Inferior parietal cortex (tissue), 1 donor: ENCODE data around the gene CBX5.
A peak's percentile ranks its signal among the peaks of the same experiment; 100 is the strongest.

Experiments
- DNase-seq: peaks from one replicate; pipeline ENCODE4 v3.0.0-alpha.2; 2016; ENCODE audit errors: extremely low spot score

The CBX5 gene

DNA sequence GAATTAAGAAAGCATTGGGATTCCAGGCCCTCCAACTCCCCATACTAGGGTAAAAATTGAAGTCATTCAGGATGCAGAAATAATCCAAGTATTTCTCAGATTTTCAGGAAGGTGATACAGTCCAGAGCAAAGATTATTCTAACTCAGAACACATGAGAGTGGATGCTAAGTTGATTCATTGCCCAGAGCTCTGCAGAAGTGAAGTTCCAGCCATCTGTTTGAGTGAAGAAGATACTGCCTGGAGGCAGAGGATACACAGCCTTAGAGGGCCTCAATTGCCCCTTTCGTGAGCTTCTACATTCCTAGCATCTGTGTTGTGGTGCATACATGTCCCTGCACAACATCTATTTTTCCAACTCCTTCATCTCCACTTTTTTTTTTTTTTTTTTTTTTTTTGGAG, 54.3 kb downstream of the CBX5 start:
- no peak for DNase-seq

GRCh38 chr12:54222609-54223008, 57.3 kb downstream of the CBX5 start:
- no peak for DNase-seq

DNA sequence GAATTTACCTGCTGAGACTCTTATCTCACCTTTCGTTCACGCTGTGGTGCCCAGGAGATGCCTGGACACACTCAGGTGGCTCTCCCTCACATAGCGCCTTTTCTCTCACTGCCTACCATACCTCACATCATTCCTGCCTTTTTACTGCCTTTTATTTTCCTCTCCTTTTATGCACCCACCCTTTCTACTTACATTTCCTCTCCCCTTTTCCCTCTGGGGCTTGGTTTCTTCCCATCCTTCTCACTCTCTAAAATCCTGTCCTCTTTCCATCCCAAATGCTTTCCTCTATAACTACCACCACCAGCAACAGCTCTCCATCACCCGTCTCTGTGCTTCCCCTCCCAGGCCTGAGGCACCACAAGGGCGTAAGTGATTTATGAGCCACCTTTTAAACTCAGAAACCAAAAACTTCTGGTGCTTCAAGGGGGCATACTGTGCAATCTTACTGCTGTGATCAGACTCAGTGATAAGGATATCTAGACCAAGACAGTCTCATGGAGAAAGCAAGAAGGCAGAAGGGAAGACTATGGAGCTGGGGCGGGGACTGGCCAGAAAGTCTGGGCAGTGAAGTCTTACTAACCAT, 58.4 kb downstream of the CBX5 start:
- no peak for DNase-seq

DNA sequence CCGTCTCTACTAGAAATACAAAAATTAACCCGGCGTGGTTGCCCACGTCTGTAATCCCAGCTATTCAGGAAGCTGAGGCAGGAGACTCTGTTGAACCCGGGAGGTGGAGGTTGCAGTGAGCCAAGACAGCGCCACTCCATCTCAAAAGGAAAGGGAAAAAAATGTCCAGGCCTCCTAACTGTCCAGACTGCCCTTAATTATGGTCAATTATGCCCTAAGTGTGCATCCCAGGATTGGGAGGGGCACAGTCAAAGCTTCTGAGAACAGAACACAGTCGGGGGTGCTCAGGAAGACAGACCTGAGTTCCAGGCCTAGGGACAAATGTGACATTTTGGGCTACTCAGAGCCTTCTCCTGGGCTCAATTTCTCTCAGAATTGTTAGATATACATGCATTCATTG, 59.4 kb downstream of the CBX5 start:
- no peak for DNase-seq

- DNase-seq = peak; percentile 82
These were observed 59.8 kb downstream of the CBX5 start for GRCh38 chr12:54220092-54220557.

DNA sequence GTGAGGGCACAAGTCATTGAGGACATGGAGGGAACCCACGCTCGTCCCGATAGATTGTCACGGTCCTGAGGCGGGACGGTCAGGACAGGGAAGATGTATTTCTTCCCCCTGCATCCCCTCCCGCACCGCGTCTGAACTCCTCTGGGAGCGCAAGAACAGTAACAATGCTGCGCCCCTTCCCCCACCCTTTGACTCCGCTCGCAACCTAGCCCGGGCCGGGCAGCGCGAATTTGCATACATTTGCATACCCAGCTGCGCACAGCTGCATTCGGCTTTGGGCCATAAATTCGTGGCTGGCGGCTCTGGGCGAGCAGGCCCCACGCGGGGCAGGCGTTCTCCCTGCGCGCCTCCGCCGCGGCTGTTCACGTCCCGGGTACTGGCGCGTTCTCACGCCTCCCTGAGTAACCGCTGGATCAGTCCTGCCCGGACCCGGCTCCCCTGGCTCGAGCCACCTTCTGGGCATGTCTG, 62.1 kb downstream of the CBX5 start:
- peak; percentile 67 for DNase-seq

DNA sequence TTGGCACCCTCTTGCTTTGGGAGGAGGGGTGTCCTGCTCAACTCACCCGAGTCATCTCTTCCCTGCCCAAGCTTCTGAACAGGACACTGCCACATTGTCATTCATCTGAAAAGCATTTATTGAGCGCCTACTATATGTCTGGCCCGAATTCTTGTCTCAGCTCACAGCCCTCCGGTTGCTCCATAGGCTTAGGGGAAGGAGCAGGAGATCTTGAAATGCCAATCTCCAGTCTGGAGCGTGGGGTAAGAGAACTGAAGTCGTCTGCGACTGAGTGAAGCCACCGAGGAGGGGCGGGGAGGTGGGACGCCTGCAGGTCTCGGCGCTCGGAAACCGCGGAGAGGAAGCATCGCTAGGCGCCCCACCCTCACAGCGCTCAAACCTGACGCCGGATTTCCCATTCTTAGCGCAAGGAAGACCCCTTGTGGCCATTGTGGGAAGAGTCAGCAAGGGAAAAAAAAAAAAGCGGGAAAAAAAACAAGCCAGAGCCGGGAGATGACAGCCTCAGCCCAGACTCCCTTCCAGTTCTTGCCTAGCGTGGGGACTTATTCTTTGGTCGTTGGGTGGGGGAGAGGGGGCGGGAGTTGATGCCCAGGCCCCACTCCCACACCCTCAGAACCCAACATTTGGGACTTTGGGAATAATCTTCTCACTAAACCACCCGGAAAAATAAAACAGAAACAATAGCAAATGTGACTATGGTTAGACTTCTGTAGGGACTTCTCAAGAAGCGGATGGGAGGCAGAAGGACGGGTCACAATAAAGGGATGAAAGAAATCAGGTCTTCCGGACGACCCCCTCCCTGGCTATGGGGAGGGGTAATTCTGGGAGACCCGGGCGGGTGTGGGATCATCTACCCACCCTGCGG, 62.9 kb downstream of the CBX5 start:
- peak; percentile 93 for DNase-seq

DNA sequence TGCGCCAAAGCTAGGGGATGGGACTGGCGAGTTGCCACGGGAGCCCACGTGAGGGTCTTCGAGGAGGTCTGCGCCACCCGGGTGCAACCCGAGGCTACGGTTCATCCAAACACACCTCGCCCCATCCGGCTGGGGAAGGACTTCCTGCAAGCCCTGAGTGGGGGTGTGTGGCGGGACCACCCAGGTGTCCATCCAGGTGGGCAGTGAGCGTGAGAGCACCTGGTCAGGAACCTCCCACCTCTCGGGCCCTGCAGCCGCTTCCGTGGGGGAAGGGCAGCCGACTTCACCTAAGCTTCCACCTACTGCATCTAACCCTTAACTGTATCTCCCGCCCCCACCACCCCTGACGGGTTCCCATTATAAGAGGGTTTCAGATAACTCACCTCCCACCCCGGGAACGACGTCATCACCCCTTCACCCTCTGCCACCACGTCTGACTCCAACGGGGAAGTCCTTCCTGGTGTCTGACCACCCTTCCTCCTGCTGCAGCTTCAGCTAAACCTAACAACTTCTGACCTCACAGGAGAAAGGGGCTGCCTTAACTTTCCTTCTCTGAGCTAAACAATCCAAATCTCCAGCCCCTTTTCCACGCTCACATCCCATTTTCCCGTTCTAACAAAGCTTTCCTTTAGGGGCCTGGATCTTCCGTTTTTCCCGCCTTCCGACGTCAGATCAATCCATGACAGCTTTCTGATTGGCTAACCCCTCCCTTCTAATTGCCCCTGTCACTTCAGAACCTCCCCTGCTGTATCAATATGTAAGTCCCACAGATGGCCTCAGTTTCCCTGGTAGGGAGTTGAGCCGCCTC, 63.7 kb downstream of the CBX5 start:
- DNase-seq = no peak

DNA sequence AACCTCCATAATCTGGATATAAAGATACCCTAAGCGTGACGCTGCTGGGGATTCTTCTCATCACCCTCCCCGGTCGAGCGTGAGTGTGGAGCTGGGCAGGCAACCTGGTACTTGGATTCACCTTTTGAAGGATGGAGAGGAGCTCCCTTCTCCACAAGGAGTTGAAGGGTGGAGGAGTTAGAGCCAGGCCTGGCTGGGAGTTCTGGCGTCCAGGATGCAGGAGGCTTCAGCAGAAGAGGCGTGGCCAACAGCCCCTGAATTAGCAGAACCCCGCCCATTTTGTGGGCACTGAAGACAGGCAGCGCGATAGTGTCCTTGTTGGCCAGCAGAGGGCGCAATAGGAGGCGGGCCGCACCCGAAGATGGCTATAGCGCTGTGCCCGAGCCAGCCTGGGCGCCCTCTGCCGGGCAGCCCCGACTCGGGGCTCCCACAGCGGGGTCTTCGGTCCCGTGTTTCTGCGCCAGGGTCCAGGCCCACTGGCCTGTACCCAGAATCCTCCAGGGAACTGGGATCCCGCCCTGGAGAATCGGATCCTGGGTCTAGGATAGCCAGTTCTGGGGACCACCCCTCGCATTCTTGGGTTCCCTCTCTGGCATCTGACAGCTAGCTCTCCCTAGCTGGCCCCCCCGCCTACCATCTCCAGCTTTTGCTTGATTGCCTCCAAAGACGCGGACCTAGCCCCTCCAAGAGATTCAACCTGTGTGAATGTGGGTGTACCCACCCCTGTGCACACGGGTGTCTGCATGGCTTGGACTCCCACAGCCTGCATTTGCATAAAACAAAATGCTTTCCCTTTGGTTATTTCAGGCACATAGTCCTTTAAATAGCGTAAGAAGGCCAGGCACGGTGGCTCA, 65.1 kb downstream of the CBX5 start:
- DNase-seq = peak; percentile 87

DNA sequence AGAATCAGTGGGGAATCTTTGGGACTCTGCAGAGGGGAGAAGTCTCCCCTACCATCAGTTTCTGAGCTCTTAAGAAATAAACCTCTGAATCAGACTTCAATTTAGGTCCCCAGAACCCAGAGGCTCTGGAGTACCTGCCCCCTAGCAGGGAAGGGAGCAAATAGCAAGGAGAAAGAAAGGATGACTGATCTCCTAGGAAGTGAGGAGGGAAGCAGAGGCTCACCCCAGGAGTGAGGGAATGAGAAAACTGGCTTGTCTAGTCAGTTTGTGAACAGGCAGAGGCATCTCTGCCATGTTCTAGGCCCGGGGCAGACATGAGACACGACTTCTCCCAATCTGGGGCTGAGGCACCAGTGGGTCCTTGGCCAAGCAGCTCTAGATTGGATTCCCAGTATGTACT, 66.8 kb downstream of the CBX5 start:
- no peak for DNase-seq

GRCh38 chr12:54211920-54212319, 68.0 kb downstream of the CBX5 start:
- no peak for DNase-seq

GRCh38 chr12:54210400-54210790, 69.5 kb downstream of the CBX5 start:
- no peak for DNase-seq

DNA sequence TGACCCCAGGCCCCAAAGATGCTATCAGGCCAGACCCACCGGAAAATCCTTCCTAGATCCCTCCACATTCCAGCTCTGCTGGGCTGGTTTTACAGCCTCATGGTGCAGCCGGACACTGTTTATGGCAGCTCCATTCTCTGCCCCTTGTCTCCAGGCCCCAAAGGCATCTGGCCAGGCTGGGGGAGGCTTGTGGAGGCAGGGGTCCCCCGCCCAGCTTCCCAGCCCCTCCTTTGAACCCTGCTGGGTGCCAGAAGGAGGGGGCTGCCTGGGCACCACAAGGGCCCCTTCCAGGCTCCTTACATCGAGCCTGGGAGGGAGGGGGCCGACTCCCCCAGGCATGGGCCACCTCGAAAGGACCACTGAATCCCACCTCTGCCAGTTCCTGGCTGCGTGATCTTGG, 71.3 kb downstream of the CBX5 start:
- DNase-seq = no peak

DNA sequence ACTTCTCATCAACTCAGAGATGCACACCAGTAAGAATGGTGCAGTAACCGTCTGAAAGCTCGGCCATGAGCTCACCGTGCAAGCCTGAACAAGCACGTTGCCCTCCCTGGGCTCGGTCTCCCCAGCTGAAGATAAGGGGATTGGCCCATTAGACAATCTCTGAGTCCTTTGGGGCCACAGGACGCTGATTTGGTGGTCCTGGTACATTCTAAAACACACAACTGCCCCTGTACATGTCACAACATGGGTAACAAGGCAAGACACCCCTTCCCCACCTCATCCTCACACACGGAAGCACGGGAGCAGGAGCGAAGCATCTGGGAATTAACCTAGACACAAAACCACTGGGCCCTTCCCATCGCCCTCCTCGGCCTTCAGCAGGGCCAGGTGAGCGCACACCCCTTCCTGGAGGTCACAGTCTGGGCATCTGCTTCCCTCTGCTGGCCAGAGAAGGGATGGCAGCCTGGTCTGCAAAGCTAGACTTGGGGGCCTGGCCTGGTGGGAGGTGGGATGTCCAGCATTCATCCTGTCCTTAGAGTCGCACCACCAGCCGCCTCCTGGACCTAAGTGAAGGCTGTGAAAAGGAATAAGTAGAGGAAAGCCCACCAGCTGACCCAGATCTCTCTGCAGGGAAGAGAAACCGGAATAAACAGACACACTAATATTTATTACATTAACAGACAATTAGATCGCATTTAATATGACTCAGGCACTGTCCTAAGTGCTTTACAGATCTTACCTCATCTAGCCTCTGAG, 72.2 kb downstream of the CBX5 start:
- peak; percentile 61 for DNase-seq

DNA sequence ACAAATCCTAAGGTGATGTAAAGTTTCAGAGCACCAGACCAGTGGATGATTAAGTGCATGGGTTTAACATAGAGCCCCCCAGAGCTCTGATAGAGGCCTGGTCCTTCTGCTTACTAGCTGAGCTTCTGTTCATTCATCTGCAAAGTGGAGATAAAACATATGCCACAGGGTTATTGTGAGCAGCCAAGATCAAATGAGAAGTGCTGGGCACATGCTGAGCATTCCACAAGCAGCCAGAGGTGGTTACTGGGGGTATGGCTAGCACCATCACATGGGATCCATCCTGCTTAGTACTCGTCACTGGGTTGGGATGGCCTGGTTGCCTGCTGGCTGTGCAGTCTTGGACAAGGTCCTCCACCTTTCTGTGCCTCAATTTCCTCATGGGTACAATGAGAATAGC, 73.1 kb downstream of the CBX5 start:
- no peak for DNase-seq

- DNase-seq = no peak
These were observed 75.6 kb downstream of the CBX5 start for GRCh38 chr12:54204316-54204715.

- peak; percentile 55 for DNase-seq
These were observed 78.7 kb downstream of the CBX5 start for GRCh38 chr12:54201001-54201794.

GRCh38 chr12:54200412-54200811, 79.5 kb downstream of the CBX5 start:
- DNase-seq = no peak

GRCh38 chr12:54199917-54200316, 80.0 kb downstream of the CBX5 start:
- DNase-seq = no peak

GRCh38 chr12:54199034-54199433, 80.9 kb downstream of the CBX5 start:
- no peak for DNase-seq
